Amniotic epithelial cell (primary cell): ENCODE results near the gene CIC.
"Not testable (repeated sequence)": the region's sequence is repeated elsewhere in the genome, so short reads cannot be mapped to it uniquely, and the experiment has no call there.

Experiments
- DNase-seq: peaks from one replicate; pipeline ENCODE4 v3.0.0-alpha.2; 2010; ENCODE audit warnings: low read depth

Gene CIC

GRCh38 chr19:42333975-42334696, 65.1 kb downstream of the CIC start:
- no peak for DNase-seq

- no peak for DNase-seq
Observed at GRCh38 chr19:42334697-42335373, 65.8 kb downstream of the CIC start.

- DNase-seq = no peak
Observed at GRCh38 chr19:42335374-42335936, 66.4 kb downstream of the CIC start.

- DNase-seq = no peak
Observed at GRCh38 chr19:42335971-42336370, 66.9 kb downstream of the CIC start.

GRCh38 chr19:42339126-42339860, 70.2 kb downstream of the CIC start:
- DNase-seq = not testable (repeated sequence)

GRCh38 chr19:42339922-42340321, 70.9 kb downstream of the CIC start:
- DNase-seq = not testable (repeated sequence)

- no peak for DNase-seq
Observed at GRCh38 chr19:42343344-42344110, 74.5 kb downstream of the CIC start.

- no peak for DNase-seq
Observed at GRCh38 chr19:42344336-42344893, 75.4 kb downstream of the CIC start.
